Nephron (organoid): ENCODE measurements around the gene ABLIM3.

Experiments
- H3K27ac Mint-ChIP-seq, 3 experiments: 2 replicates each; pipeline ENCODE4 v1.8.0; 2020; ENCODE audit warnings: mixed read lengths in 3 of 3, mild to moderate bottlenecking in 2 of 3, moderate library complexity in 1 of 3
- H3K27me3 Mint-ChIP-seq: 2 replicates; pipeline ENCODE4 v1.8.0; 2021; ENCODE audit warnings: low read depth, mild to moderate bottlenecking, moderate library complexity, mixed read lengths
- H3K36me3 Mint-ChIP-seq: 2 replicates; pipeline ENCODE4 v1.8.0; 2020; ENCODE audit warnings: low read depth, mixed read lengths
- H3K4me1 Mint-ChIP-seq: 2 replicates; pipeline ENCODE4 v1.8.0; 2020; ENCODE audit warnings: mixed read lengths
- H3K4me3 Mint-ChIP-seq, 3 experiments: 2 replicates each; pipeline ENCODE4 v1.8.0; 2020; ENCODE audit warnings: mild to moderate bottlenecking in 3 of 3, mixed read lengths in 3 of 3, moderate library complexity in 2 of 3
- H3K9me3 Mint-ChIP-seq: 2 replicates; pipeline ENCODE4 v1.8.0; 2020; ENCODE audit warnings: mixed read lengths
- CTCF ChIP-seq, 3 experiments: fragments of 200-600 bp; sonication (generic); IDR thresholded peaks; one replicate each; pipeline ENCODE4 v1.5.0; 2021; ENCODE audit warnings: antibody characterized with exemption in 3 of 3; ENCODE audit not compliant: unreplicated experiment in 3 of 3

The ABLIM3 gene

GRCh38 chr5:149198148-149198547 is 56.9 kb downstream of the ABLIM3 start:
- H3K9me3 Mint-ChIP-seq = no peaks in the 10 kb centered on the region
- H3K27me3 Mint-ChIP-seq = no peaks in the 10 kb centered on the region
- no peak overlapping the region for H3K4me3 Mint-ChIP-seq
- peaks cover 4% of the 10 kb centered on the region for H3K4me1 Mint-ChIP-seq
- H3K27ac Mint-ChIP-seq = no peak overlapping the region
- H3K36me3 Mint-ChIP-seq = no peaks in the 10 kb centered on the region
- TF ChIP-seq CTCF (IDR thresholded peaks at IDR 0.05; ENCODE audit: unreplicated experiment in 3 of 3) = no peak

GRCh38 chr5:149200355-149200754 is 59.1 kb downstream of the ABLIM3 start:
- TF ChIP-seq CTCF (IDR thresholded peaks at IDR 0.05; ENCODE audit: unreplicated experiment in 3 of 3) = no peak
- H3K36me3 Mint-ChIP-seq = no peaks in the 10 kb centered on the region
- no peak overlapping the region for H3K27ac Mint-ChIP-seq
- no peaks in the 10 kb centered on the region for H3K9me3 Mint-ChIP-seq
- H3K4me1 Mint-ChIP-seq = peaks cover 4% of the 10 kb centered on the region
- no peaks in the 10 kb centered on the region for H3K27me3 Mint-ChIP-seq
- H3K4me3 Mint-ChIP-seq = no peak overlapping the region

GRCh38 chr5:149201121-149201637 is 59.9 kb downstream of the ABLIM3 start:
- Mint-ChIP-seq H3K4me1 (peaks cover 9% of the 10 kb centered on the region), H3K27ac (no peak overlapping the region), H3K36me3 (no peaks in the 10 kb centered on the region), H3K4me3 (no peak overlapping the region), H3K27me3 (no peaks in the 10 kb centered on the region), H3K9me3 (no peaks in the 10 kb centered on the region)
- TF ChIP-seq CTCF (IDR thresholded peaks at IDR 0.05; ENCODE audit: unreplicated experiment in 3 of 3) = no peak

GRCh38 chr5:149202910-149203451 is 61.7 kb downstream of the ABLIM3 start:
- Mint-ChIP-seq H3K27me3 (no peaks in the 10 kb centered on the region), H3K4me1 (peaks cover 17% of the 10 kb centered on the region), H3K27ac (no peak overlapping the region), H3K4me3 (no peak overlapping the region), H3K36me3 (no peaks in the 10 kb centered on the region), H3K9me3 (no peaks in the 10 kb centered on the region)
- TF ChIP-seq CTCF (IDR thresholded peaks at IDR 0.05; ENCODE audit: unreplicated experiment in 3 of 3) = no peak

- H3K27ac Mint-ChIP-seq = no peak overlapping the region
Observed at GRCh38 chr5:149203921-149204441, 62.7 kb downstream of the ABLIM3 start.

More at GRCh38 chr5:149203921-149204441, 62.7 kb downstream of the ABLIM3 start:
- peaks cover 22% of the 10 kb centered on the region for H3K4me1 Mint-ChIP-seq
- H3K9me3 Mint-ChIP-seq = no peaks in the 10 kb centered on the region
- TF ChIP-seq CTCF (IDR thresholded peaks at IDR 0.05; ENCODE audit: unreplicated experiment in 3 of 3) = no peak
- H3K27me3 Mint-ChIP-seq = no peaks in the 10 kb centered on the region
- H3K4me3 Mint-ChIP-seq = no peak overlapping the region
- no peaks in the 10 kb centered on the region for H3K36me3 Mint-ChIP-seq
